ENCODE results near the gene PPIF. TPM values are rescaled to one million over a fixed set of nuclear protein-coding genes. Genes with fewer than 3 reads are reported as not detected.
A peak's percentile ranks its signal among the peaks of the same experiment; 100 is the strongest.

The PPIF gene
- polyA plus RNA-seq, 3 donors from 2014 or later, result 9.6 to 15.1 (median 13.1) TPM

GRCh38 chr10:79378647-79379511 lies 31.6 kb downstream of the PPIF start:
- DNase-seq, result no peak
- H3K4me1 Mint-ChIP-seq, result peaks cover 3 to 8% of the 10 kb centered on the region in 2 donors
- peaks cover 0 to 3% (median 0%) of the 10 kb centered on the region in 3 donors for H3K27me3 Mint-ChIP-seq (ENCODE audit: low read depth in 3 of 3)
- H3K4me3 Mint-ChIP-seq, result no peak overlapping the region
- H3K27ac Mint-ChIP-seq, result no peak overlapping the region
- H3K9me3 Mint-ChIP-seq, result no peaks in the 10 kb centered on the region
- peaks cover 0 to 4% (median 0%) of the 10 kb centered on the region in 3 donors for H3K36me3 Mint-ChIP-seq

- no peak for DNase-seq
- peak overlapping the region in 1 of 6 donors; percentile 34 for H3K27ac Mint-ChIP-seq
- no peaks in the 10 kb centered on the region for H3K9me3 Mint-ChIP-seq
- peaks cover 0 to 4% (median 0%) of the 10 kb centered on the region in 3 donors for H3K36me3 Mint-ChIP-seq
- H3K4me3 Mint-ChIP-seq, result no peak overlapping the region
- H3K4me1 Mint-ChIP-seq, result peaks cover 2 to 3% of the 10 kb centered on the region in 2 donors
- peaks cover 0 to 2% (median 0%) of the 10 kb centered on the region in 3 donors for H3K27me3 Mint-ChIP-seq (ENCODE audit: low read depth in 3 of 3)
These were observed 32.3 kb downstream of the PPIF start for GRCh38 chr10:79379512-79380124.

GRCh38 chr10:79380125-79380945 lies 33.1 kb downstream of the PPIF start:
- DNase-seq, result no peak
- Mint-ChIP-seq H3K27me3 (ENCODE audit: low read depth in 3 of 3) (peaks cover 0 to 1% (median 0%) of the 10 kb centered on the region in 3 donors), H3K4me3 (no peak overlapping the region), H3K9me3 (no peaks in the 10 kb centered on the region), H3K36me3 (peaks cover 0 to 4% (median 0%) of the 10 kb centered on the region in 3 donors), H3K27ac (peak overlapping the region in 1 of 6 donors; percentile 34), H3K4me1 (no peaks in the 10 kb centered on the region)

GRCh38 chr10:79380946-79381721 lies 33.9 kb downstream of the PPIF start:
- Mint-ChIP-seq H3K9me3 (no peaks in the 10 kb centered on the region), H3K36me3 (peaks cover 0 to 4% (median 0%) of the 10 kb centered on the region in 3 donors), H3K27ac (no peak overlapping the region), H3K4me1 (no peaks in the 10 kb centered on the region), H3K27me3 (ENCODE audit: low read depth in 3 of 3) (no peaks in the 10 kb centered on the region), H3K4me3 (no peak overlapping the region)
- DNase-seq, result no peak

GRCh38 chr10:79381804-79382221 lies 34.5 kb downstream of the PPIF start:
- no peaks in the 10 kb centered on the region for H3K27me3 Mint-ChIP-seq (ENCODE audit: low read depth in 3 of 3)
- no peaks in the 10 kb centered on the region for H3K9me3 Mint-ChIP-seq
- no peaks in the 10 kb centered on the region for H3K4me1 Mint-ChIP-seq
- no peak overlapping the region for H3K4me3 Mint-ChIP-seq
- H3K36me3 Mint-ChIP-seq, result peaks cover 0 to 4% (median 0%) of the 10 kb centered on the region in 3 donors
- DNase-seq, result no peak
- no peak overlapping the region for H3K27ac Mint-ChIP-seq

- no peaks in the 10 kb centered on the region for H3K27me3 Mint-ChIP-seq (ENCODE audit: low read depth in 3 of 3)
- H3K36me3 Mint-ChIP-seq, result peaks cover 0 to 4% (median 0%) of the 10 kb centered on the region in 3 donors
- no peaks in the 10 kb centered on the region for H3K4me1 Mint-ChIP-seq
- no peaks in the 10 kb centered on the region for H3K9me3 Mint-ChIP-seq
- no peak overlapping the region for H3K27ac Mint-ChIP-seq
- DNase-seq, result no peak
- H3K4me3 Mint-ChIP-seq, result no peak overlapping the region
These were observed 35.2 kb downstream of the PPIF start for GRCh38 chr10:79382491-79382941.

GRCh38 chr10:79383974-79384606 lies 36.8 kb downstream of the PPIF start:
- Mint-ChIP-seq H3K27ac (no peak overlapping the region), H3K27me3 (ENCODE audit: low read depth in 3 of 3) (no peaks in the 10 kb centered on the region), H3K4me3 (no peak overlapping the region), H3K9me3 (no peaks in the 10 kb centered on the region), H3K36me3 (peaks cover 0 to 4% (median 0%) of the 10 kb centered on the region in 3 donors), H3K4me1 (no peaks in the 10 kb centered on the region)
- no peak for DNase-seq

GRCh38 chr10:79384773-79385391 lies 37.6 kb downstream of the PPIF start:
- Mint-ChIP-seq H3K4me1 (no peaks in the 10 kb centered on the region), H3K27me3 (ENCODE audit: low read depth in 3 of 3) (no peaks in the 10 kb centered on the region), H3K27ac (no peak overlapping the region), H3K9me3 (no peaks in the 10 kb centered on the region), H3K4me3 (no peak overlapping the region), H3K36me3 (peaks cover 0 to 4% (median 0%) of the 10 kb centered on the region in 3 donors)
- DNase-seq, result no peak

- Mint-ChIP-seq H3K9me3 (no peaks in the 10 kb centered on the region), H3K27ac (no peak overlapping the region), H3K27me3 (ENCODE audit: low read depth in 3 of 3) (no peaks in the 10 kb centered on the region), H3K36me3 (peaks cover 0 to 4% (median 0%) of the 10 kb centered on the region in 3 donors), H3K4me1 (no peaks in the 10 kb centered on the region), H3K4me3 (no peak overlapping the region)
- no peak for DNase-seq
These were observed 38.1 kb downstream of the PPIF start for GRCh38 chr10:79385392-79385795.

GRCh38 chr10:79385804-79386531 lies 38.7 kb downstream of the PPIF start:
- no peak for DNase-seq
- peaks cover 0 to 4% (median 0%) of the 10 kb centered on the region in 3 donors for H3K36me3 Mint-ChIP-seq
- H3K4me1 Mint-ChIP-seq, result no peaks in the 10 kb centered on the region
- H3K9me3 Mint-ChIP-seq, result no peaks in the 10 kb centered on the region
- H3K27ac Mint-ChIP-seq, result no peak overlapping the region
- H3K27me3 Mint-ChIP-seq (ENCODE audit: low read depth in 3 of 3), result no peaks in the 10 kb centered on the region
- H3K4me3 Mint-ChIP-seq, result no peak overlapping the region

- Mint-ChIP-seq H3K36me3 (peaks cover 0 to 4% (median 0%) of the 10 kb centered on the region in 3 donors), H3K4me3 (no peak overlapping the region), H3K4me1 (no peaks in the 10 kb centered on the region), H3K27ac (no peak overlapping the region), H3K9me3 (no peaks in the 10 kb centered on the region), H3K27me3 (ENCODE audit: low read depth in 3 of 3) (no peaks in the 10 kb centered on the region)
- DNase-seq, result no peak
These were observed 39.6 kb downstream of the PPIF start for GRCh38 chr10:79386637-79387465.
